HG03060 (cell line): ENCODE results near the gene NMUR1.

Experiments used
- ATAC-seq: cut with Tn5 transposase; IDR thresholded peaks from one replicate; pipeline ENCODE4 v1.9.1; 2021; ENCODE audit warnings: low read depth, moderate number of reproducible peaks; ENCODE audit not compliant: unreplicated experiment

The NMUR1 gene

GRCh38 chr2:231527955-231528635 is 2.1 kb downstream of the NMUR1 start:
- ATAC-seq: no peak

GRCh38 chr2:231527091-231527395 is 3.2 kb downstream of the NMUR1 start:
- no peak for ATAC-seq

DNA sequence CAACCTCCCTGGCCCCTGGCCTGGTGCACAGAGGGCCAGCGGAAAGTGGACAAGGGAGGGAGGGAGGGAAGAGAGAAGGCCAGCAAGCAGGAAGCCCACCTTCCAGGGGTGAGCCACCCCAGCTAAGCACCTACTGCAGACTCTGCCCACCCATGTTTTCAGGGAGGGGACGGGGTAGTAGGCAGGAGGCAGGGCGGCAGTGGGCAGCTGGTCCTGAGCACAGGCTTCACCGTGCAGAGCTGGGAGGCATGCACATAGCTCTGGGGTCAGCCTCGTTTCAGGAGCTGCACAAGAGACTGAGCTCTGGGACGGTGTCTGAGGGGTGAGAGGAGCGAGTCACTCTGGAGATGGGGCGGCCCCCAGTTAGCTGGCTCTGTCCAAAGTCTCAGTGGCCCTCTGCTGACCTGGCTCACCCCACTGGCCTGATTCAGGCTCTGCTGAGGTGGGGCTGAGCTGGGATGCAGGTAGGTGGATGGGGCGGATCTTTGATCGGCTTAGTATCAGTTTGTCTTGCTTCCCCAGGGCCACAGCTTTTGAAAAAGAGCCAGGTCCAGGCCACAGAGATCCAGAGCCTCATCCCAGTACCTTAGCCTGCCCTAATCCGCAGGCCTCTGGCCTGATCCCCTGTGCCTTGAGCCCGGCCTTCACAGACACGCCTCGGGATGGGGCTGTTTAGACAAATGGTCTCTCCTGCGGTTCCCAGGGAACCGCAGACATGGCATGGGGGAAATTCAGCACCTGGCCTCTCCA is 3.7 kb downstream of the NMUR1 start:
- ATAC-seq: no peak

DNA sequence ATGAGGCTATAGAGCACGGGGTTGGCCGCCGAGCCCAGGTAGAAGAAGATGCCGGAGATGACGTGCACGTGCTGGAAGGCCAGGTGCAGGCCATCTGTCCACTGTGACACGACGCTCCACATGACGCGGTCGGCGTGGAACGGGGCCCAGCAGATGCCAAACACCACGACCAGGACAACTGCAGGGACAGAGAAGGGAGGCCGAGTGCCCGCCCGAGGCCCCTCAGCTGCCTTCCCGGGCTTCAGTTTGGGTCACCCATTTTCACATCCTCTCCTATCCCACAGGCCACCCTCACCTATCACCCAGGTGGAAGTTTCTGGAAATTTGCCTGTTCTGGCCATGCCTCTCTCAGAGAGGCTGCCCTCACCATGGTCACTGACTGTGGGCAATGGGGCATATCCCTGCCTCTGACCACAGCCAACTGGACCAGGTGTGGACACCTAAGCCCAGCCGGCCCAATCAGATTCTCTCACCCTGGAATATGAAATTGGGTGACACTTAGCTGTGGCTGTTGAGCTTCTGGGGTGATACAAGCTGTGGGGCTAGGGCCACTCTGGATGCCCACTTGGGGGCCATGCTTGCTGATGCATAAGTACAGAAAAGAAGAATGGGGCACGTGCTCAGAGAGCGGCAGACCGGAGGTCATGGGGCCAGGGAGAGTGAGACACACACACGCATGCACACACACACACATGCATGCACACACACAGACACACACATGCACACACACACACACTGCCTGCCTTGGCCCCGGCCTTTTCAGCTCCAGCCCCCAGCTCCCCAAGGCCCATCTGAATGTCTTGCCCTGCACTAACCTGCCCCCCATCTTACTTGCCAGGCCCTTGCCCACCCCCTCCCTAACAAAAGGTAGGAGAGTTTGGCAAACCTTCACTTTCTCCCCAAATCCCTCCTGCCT is 4.7 kb downstream of the NMUR1 start:
- no peak for ATAC-seq

GRCh38 chr2:231524477-231525247 is 5.6 kb downstream of the NMUR1 start:
- no peak for ATAC-seq

GRCh38 chr2:231523451-231524285 is 6.6 kb downstream of the NMUR1 start:
- ATAC-seq: no peak

- no peak for ATAC-seq
Observed at GRCh38 chr2:231522418-231523180, 7.6 kb downstream of the NMUR1 start.

DNA sequence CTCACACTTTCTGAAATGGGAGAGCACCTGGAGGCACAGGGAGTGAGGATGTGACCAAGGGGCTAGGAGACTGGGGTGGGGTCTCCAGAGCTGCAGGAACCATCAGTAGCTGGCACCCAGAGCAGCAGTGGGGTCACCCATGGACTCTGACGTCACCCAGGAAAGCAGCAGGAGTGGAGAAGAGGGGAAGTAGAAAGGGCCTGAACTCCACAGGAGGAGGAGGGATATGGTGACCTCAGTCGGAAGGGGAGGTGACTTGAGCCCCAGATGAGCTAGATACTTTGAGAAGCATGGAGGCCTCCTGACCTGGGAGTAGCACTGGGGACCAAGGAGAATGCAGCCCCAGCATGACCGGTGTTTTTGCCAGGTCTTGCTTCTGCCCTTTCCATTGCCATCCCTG is 8.8 kb downstream of the NMUR1 start:
- no peak for ATAC-seq

- ATAC-seq: no peak
Observed at GRCh38 chr2:231519975-231520555, 10.2 kb downstream of the NMUR1 start.

DNA sequence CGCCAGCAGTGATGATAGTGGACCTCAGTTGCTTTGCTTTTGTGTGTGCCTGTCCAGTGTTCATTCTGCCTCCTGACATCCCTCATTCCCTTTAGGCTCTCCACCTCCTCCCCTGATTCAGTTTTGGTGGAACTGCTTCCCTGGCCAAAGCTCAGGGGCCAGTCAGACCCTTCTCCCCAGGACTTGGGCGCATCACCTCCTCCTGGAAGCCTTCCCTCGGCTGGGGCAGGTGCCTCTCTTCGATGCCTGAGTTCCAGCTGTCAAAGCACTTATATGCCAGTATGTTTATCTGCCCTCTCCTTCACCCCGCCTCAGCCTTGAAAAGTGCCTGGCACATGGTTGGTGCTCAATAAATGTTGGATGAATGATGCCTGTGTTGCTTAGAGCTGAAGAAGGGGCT is 11.5 kb downstream of the NMUR1 start:
- ATAC-seq: no peak

- ATAC-seq: no peak
Observed at GRCh38 chr2:231515603-231516002, 14.6 kb downstream of the NMUR1 start.

DNA sequence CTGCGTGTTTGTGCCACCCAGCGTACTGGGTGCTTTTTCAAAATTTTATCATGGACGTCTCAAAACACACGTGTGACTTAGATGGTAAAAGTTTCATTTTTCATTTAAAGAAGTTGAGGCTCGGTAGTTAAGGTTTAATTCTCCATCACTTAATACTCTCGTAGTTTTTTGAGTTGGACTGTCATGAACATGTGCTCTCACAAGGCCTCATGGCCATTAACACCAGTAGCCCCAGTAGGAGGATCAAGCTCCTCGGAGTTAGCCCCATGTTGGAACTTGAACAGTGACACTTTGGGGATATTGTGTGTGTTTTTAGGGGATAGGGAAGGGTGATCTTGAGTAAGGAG is 15.3 kb downstream of the NMUR1 start:
- ATAC-seq: no peak

DNA sequence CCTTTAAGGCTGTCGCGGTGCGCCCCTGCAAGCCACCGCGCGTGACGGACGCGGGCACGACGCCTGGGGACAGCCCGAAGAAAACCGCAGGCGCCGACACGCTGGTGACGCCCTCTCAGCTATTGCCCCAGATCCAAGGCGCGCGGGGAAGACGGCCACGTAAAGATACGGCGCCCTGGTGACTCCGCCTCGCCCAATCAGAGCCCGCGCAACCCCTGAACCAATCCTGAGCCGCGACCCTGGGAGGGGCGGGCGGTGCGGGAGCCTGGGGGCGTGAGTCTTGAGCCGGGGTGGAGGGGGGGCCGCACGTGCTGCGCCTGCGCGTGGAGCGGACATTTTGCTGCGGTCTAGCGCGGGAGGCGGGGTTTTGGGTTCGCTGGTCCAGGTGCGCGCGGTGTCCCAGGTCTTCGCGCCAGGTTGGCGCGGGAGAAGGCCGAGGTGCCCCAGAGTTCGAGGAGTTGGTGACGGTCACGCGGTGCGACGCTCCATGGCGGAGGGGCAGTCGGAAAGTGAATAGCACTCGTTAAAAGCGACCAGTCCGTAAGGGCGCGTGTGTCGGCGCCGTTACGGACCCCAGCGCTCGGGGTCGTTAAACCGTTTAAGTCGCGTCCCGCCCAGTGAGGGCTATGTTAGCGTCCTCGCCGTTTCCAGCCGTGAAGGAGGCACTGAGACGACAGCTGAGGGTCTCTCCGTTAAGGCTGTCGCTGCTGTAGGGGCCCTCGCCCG is 15.9 kb downstream of the NMUR1 start:
- peak; percentile 94 for ATAC-seq

DNA sequence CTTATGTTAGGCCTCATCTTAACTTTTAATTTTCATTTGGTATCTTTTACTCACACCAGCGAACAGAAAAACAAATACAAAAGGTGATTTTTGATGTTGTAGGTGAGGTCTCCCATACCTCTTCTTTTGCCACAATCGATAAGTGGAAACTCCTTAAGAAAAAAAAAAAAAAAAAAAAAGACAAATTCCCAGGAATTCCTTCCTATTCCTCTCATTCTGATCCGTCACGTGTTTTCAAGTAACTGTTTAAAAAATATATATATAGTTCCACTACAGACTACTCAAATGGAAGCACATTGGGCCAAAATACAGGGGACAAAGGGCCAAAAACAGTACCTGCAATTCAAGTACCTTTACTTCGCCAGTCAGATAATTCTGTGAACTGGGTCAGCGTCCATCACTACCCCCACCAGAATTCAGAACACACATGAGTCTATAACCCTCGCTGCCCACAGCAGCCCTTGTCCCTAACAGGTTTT is 16.5 kb downstream of the NMUR1 start:
- no peak for ATAC-seq

GRCh38 chr2:231512222-231512621 is 18.0 kb downstream of the NMUR1 start:
- ATAC-seq: no peak

GRCh38 chr2:231503766-231504165 is 26.5 kb downstream of the NMUR1 start:
- ATAC-seq: no peak

DNA sequence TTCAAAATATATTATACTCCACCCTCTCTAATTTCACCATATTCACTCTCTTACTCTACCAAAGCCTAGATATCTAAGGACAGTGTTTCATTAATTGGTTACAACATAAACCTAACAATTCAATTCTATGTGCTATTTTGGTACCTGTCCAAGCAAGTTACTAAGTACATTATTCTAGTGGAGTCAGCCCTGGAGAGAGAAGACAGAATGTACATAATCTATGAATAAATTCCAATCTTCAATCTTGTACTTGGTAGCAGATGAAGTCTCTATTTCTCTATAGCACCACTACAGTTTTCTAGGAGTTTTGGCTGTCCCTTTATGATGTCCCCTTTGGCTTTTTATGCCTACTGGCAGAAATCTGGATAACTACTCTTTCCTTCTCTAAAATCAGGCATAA is 27.6 kb downstream of the NMUR1 start:
- no peak for ATAC-seq

- no peak for ATAC-seq
Observed at GRCh38 chr2:231497651-231498050, 32.6 kb downstream of the NMUR1 start.
